Hematopoietic multipotent progenitor cell treated with erythropoietin and hydrocortisone succinate and interleukin-3 and kit ligand, for 15 days (in vitro differentiated cells): Measurements from ENCODE around the gene TMEM106C.

Experiments used
- DNase-seq: peaks from one replicate; pipeline ENCODE4 v3.0.0-alpha.2; 2015; ENCODE audit warnings: low spot score

TMEM106C gene

DNA sequence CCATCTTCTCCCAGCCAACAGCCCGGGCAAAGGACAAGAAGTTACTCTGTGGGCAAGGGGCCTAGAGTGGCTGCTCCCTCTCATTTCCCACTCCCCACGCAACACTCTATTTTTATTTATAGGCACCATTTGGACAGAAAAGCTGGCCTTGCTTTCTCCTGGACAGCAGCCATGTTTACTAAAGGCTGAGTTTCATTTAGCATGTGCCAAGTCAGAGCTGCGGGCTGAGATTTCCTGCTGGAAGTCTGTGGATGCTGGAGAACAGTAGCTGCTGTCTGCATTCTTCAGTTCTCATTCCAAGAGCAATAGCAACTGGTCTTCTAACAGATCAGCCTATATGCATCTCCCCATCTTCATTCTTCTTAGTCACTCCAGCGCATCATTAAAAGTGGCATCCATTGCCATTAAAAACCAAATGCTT, 32.6 kb downstream of the TMEM106C start:
- DNase-seq: no peak

- DNase-seq: no peak
Measured at GRCh38 chr12:47997321-47997720, 33.9 kb downstream of the TMEM106C start.

GRCh38 chr12:47999816-48000215, 36.4 kb downstream of the TMEM106C start:
- no peak for DNase-seq

DNA sequence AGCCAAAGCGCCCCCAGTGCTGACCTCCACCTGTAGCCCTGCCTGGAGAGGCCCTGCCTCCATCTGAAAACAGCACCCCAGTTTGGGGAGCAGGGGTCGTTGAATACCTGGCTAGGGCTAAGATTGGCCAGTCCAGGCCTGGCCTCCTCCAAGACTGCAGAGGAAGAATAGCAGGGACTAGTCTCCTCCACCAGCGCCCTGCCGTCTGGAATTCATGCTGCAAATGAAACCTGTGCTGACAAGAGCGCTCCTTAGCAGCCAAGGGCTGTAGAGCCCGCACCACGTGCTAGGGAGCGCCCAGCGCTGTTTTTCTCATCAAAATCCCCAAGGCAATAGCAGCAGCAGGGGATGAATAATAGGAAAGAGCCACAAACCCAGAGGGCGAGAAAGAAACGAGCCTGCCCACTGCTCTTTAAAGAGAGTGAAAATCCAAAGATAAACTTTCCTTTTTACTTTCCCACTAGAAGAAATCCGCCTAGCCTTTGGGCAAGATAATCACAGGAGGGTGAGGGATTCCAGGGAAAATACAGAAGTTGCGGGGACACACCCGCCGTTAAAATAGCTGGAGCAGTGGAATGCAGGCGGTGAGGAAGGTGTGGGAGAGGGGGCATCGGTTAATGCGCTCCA, 37.6 kb downstream of the TMEM106C start:
- no peak for DNase-seq

DNA sequence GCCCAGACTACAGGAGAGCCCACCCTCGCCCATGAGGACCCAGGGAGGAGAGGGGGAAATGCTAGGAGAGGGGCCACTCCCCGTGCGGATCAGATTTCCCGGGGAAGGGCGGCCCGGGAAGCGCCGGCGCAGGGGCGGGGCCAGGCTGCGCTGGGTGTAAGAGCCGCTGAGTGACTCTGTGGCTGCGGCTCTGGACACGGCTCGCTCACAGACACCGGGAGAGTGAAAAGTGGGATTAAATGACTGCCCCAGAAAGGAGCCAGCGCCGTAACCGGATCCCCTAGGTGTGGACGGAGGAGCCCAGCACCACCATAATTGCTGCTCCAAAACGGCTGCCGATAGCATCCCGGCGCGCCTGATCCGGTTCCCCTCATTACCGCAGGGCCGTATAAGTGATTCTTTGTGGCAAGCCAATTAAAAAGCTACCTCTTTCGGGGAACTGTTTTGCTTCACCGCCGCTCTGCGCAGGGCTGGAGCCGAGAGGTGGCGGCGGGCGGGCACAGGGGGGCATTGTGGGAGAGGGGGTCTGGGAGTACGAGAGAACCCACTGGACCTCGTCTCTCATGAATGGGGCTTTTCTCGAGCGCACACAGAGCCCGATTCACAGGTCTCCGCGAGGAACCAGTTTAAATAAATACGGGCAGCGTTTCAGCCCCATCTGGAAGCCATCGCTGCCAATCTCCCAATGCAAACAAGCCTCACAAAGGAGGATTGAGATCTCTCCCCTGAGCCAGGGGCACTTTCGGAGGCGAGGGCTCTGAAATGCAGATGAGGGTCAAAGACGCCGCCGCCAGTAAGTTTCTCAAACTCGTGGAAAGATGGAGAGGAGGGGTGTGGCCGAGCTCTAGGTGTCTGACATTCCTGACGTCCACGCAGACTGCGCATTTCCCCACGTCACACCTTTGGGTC, 38.4 kb downstream of the TMEM106C start:
- no peak for DNase-seq

GRCh38 chr12:48002414-48002730, 39.0 kb downstream of the TMEM106C start:
- no peak for DNase-seq

DNA sequence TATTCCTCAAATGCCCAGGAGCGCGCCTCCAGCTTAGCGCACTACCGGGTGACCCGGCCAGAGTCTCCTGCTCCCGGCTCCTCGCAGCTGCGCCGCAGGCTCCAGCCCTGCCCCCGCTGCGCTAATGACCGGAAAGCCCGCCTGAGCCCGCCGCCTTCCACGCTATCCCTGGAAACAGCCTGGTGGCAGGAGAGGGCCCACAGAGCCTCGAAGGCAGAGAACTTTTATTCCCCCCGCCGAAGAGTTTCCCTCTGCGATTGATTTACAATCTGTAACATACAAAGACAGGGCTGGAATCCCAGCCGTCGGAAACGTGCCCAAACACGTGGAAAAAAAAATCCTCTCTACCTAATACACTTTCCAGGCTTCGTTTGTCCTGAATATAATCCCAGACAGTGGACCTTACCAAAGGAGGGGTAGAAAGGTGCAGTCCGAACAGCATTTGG, 39.4 kb downstream of the TMEM106C start:
- DNase-seq: no peak

- no peak for DNase-seq
Measured at GRCh38 chr12:48003226-48004052, 40.0 kb downstream of the TMEM106C start.

- no peak for DNase-seq
Measured at GRCh38 chr12:48004053-48004941, 40.9 kb downstream of the TMEM106C start, which contains the start of gene COL2A1. Gene COL2A1, minus strand, starts transcription at chr12:48004476. Its CDS starts 155 bp downstream, at chr12:48004321.

DNA sequence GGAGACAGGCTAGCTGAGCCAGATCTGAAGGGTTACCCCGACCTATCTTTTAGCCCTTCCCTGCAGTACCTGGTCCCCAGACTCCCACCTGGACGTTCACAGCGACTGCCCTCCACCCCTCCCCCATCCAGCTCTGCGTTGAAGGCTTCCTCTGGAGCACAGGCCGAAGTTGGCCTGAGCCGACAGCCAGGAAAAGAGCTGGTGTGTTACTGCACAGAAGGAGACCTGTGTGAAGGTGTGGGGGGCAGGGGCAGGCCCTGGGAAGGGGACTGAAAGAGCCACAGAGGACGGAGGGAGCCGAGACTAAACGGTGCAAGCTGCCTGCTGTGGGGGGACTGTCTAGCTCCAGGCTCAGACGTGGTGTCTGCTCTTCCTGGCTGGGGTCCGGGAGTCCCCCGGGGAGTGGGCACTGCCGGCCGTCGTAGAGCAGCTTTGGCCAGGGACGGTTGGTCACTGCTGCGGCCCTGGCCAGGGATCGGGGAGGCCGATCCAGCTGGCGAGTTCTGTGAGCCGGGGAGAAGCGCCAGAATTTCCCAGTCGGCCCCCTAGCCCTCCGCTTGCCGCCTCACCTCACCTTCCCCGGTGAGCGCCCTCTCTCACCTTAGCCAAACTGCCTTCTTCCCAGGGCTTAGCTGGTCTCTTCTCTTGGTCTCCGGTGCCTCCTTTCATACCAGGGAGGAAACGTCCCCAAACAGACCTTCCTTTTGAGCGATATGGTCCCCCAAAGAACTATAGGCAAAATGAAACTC, 41.8 kb downstream of the TMEM106C start:
- no peak for DNase-seq

GRCh38 chr12:48005750-48006021, 42.3 kb downstream of the TMEM106C start:
- no peak for DNase-seq

DNA sequence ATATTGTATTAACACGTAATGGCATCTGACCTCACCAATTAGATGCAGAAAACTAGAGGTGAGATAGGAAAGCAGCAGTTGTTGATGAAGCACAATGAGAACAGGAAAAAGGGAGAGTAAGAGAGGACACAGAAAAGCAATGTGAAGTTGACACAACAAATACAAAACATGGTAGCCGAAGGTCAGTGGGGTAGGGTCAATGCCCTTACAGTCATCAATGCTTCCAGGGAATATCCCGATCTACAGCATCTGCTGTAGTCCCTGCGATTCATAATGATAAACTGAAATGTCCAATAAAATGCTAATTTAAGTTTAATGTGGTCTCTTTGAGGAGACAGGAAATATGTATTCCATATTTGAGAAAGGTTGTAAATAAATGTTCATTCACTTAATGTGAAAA, 43.8 kb downstream of the TMEM106C start:
- no peak for DNase-seq

- no peak for DNase-seq
Measured at GRCh38 chr12:48008349-48008748, 45.0 kb downstream of the TMEM106C start.

- DNase-seq: no peak
Measured at GRCh38 chr12:48008950-48009349, 45.6 kb downstream of the TMEM106C start.

DNA sequence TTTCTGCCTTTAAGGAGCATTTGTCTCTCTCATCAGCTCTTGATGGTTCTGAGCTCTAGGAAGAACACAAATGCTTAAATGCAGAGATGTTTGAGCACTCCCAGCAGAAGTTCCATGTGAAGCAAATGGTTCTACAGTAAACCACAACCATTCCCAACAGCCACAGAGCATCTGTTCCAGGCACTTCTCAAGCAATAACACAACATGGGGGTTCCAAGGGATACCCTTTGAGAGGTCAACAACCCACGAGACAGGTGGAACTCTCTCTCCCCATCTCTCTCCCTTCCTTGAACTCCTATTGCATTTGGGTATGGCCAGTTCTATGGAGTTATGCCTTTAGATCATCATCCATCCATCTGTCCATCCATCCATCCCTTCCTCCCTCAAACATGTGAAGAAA, 46.1 kb downstream of the TMEM106C start:
- no peak for DNase-seq

GRCh38 chr12:48010366-48010970, 47.1 kb downstream of the TMEM106C start:
- DNase-seq: no peak

- DNase-seq: no peak
Measured at GRCh38 chr12:48012070-48012469, 48.7 kb downstream of the TMEM106C start.

- DNase-seq: no peak
Measured at GRCh38 chr12:48013287-48013686, 49.9 kb downstream of the TMEM106C start.

- DNase-seq: no peak
Measured at GRCh38 chr12:48015129-48015528, 51.7 kb downstream of the TMEM106C start.

DNA sequence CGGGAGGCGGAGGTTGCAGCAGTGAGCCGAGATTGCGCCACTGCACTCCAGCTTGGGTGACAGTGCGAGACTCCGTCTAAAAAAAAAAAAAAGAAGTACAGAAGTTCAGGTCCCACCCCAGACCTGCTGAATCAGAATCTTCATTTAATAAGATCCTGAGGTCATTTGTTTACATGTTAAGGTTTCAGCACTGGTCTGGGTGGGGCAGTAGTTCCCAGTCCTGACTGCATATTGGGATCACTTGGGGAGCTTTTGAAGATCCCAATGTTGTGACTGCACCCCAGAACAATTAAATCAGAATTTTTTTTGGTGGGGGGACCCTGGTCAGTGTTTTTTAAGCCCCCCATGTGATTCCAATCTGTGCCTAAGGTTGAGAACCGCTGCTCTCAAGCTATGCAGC, 52.6 kb downstream of the TMEM106C start:
- DNase-seq: no peak
